Smooth muscle cell of bladder (primary cell): Measurements from ENCODE around the gene ADPRM. TPM values are rescaled to one million over a fixed set of nuclear protein-coding genes. Genes with fewer than 3 reads are reported as not detected.

Experiments used
- total RNA-seq: library from RNA; depleted of rRNA; stranded (reverse); fragments of >200 nt; gene quantifications from 2 replicates; pipeline ENCODE4 v1.2.3, GENCODE V29; 2014

Gene ADPRM
- 14.6 and 19.5 TPM in 2 replicates for total RNA-seq

GRCh38 chr17:10697092-10698081 lies at the start of gene ADPRM, which contains the start of gene SCO1:
Gene ADPRM, plus strand, starts transcription at chr17:10697594. Its CDS starts 7,333 bp downstream, at chr17:10704927.
Gene SCO1, minus strand, starts transcription at chr17:10697533. Its CDS starts 26 bp downstream, at chr17:10697507.

GRCh38 chr17:10657148-10657547 lies 40.2 kb upstream of the ADPRM start, which contains the start of gene MYH3:
Gene MYH3, minus strand, starts transcription at chr17:10657309. Its CDS starts 2,245 bp downstream, at chr17:10655064.

GRCh38 chr17:10729334-10730193 lies 32.2 kb downstream of the ADPRM start, which contains the start of gene TMEM220:
Gene TMEM220, minus strand, starts transcription at chr17:10730023. Its CDS starts 172 bp downstream, at chr17:10729851.

Other genes starting within 250 kb of the ADPRM start
- not detected in 2 replicates for gene MYH4, start 228.0 kb upstream of the ADPRM start, total RNA-seq
- gene MYH1, start 179.1 kb upstream of the ADPRM start, total RNA-seq = 0.09 TPM in 1 of 2 replicates, not detected in the other
- under 0.01 and 0.46 TPM in 2 replicates for gene MYH2, start 147.9 kb upstream of the ADPRM start, total RNA-seq
- 0.43 and 1.1 TPM in 2 replicates for gene MYH3, start 40.3 kb upstream of the ADPRM start, total RNA-seq
- gene SCO1, start 61 bp upstream of the ADPRM start, total RNA-seq = 20.8 and 27.8 TPM in 2 replicates
- gene TMEM220, start 32.4 kb downstream of the ADPRM start, total RNA-seq = 2.4 and 3.8 TPM in 2 replicates
- not detected in 2 replicates for gene TMEM238L, start 106.5 kb downstream of the ADPRM start, total RNA-seq
- gene PIRT, start 140.5 kb downstream of the ADPRM start, total RNA-seq = not detected in 2 replicates